WTC11 (cell line): ENCODE results near the gene EHMT1. TPM values are rescaled to one million over a fixed set of nuclear protein-coding genes. Genes with fewer than 3 reads are reported as not detected.
A peak's percentile ranks its signal among the peaks of the same experiment; 100 is the strongest.

Experiments
- ATAC-seq: fragments of 200-7000 bp; cut with Tn5 transposase; 2 replicates; pipeline ENCODE4 v1.10.0; 2021; ENCODE audit warnings: mild to moderate bottlenecking, moderate library complexity
- CTCF ChIA-PET: fragments of 300-600 bp; sonication (Branson Sonifier 250); formaldehyde crosslinking; loops from one replicate; lab custom pipeline; 2021; ENCODE audit warnings: antibody characterized with exemption; lab: Charles Lee
- POLR2A ChIA-PET: fragments of 350-600 bp; sonication (Branson Sonifier 250); formaldehyde crosslinking; loops from one replicate; lab custom pipeline; 2021; ENCODE audit warnings: antibody characterized with exemption; lab: Charles Lee
- DNase-seq: peaks from one replicate; pipeline ENCODE4 v3.0.0; 2021; ENCODE audit warnings: low spot score
- H3K27ac Mint-ChIP-seq: 2 replicates; pipeline ENCODE4 v1.8.0; 2021; ENCODE audit warnings: mixed read lengths
- H3K27me3 Mint-ChIP-seq: 2 replicates; pipeline ENCODE4 v1.8.0; 2021; ENCODE audit warnings: low read depth, mild to moderate bottlenecking, moderate library complexity, mixed read lengths
- H3K36me3 Mint-ChIP-seq: 2 replicates; pipeline ENCODE4 v1.8.0; 2021; ENCODE audit warnings: mixed read lengths
- H3K4me1 Mint-ChIP-seq: 2 replicates; pipeline ENCODE4 v1.8.0; 2022; ENCODE audit warnings: mixed read lengths
- H3K4me3 Mint-ChIP-seq: 2 replicates; pipeline ENCODE4 v1.8.0; 2021; ENCODE audit warnings: mild to moderate bottlenecking, moderate library complexity, mixed read lengths
- H3K9me3 Mint-ChIP-seq: 2 replicates; pipeline ENCODE4 v1.8.0; 2021; ENCODE audit warnings: mixed read lengths
- CREB1 ChIP-seq: sonication (generic); formaldehyde crosslinking; IDR thresholded peaks from 2 replicates; pipeline ENCODE4 v1.8.0; 2023; ENCODE audit warnings: mild to moderate bottlenecking, missing genetic modification reagents
- FOXP1 ChIP-seq: sonication (generic); formaldehyde crosslinking; IDR thresholded peaks from 2 replicates; pipeline ENCODE4 v1.8.0; 2022; ENCODE audit warnings: missing genetic modification reagents, mild to moderate bottlenecking, moderate library complexity, borderline replicate concordance
- FOXP4 ChIP-seq: sonication (generic); formaldehyde crosslinking; IDR thresholded peaks from 2 replicates; pipeline ENCODE4 v1.8.0; 2022; ENCODE audit warnings: mild to moderate bottlenecking, missing genetic modification reagents
- GABPB1 ChIP-seq: sonication (generic); formaldehyde crosslinking; IDR thresholded peaks from 2 replicates; pipeline ENCODE4 v1.8.1; 2023; ENCODE audit warnings: mild to moderate bottlenecking, missing genetic modification reagents
- GTF2I ChIP-seq: fragments of 250-450 bp; sonication (Bioruptor Pico); conservative IDR thresholded peaks from 2 replicates; pipeline ENCODE4 v1.4.0; 2021; ENCODE audit warnings: mild to moderate bottlenecking
- HMGA2 ChIP-seq: fragments of 250-450 bp; sonication (Bioruptor Pico); IDR thresholded peaks from 2 replicates; pipeline ENCODE4 v1.4.0; 2021; ENCODE audit warnings: mild to moderate bottlenecking, moderate library complexity
- MLX ChIP-seq: sonication (generic); formaldehyde crosslinking; IDR thresholded peaks from 2 replicates; pipeline ENCODE4 v1.8.1; 2023; ENCODE audit warnings: mild to moderate bottlenecking, missing genetic modification reagents, moderate library complexity
- MYBL2 ChIP-seq: sonication (generic); formaldehyde crosslinking; IDR thresholded peaks from 2 replicates; pipeline ENCODE4 v1.8.1; 2023; ENCODE audit warnings: mild to moderate bottlenecking, moderate library complexity, missing genetic modification reagents
- NFATC4 ChIP-seq: fragments of 250-450 bp; sonication (Bioruptor Pico); IDR thresholded peaks from 2 replicates; pipeline ENCODE4 v1.9.0; 2021; ENCODE audit warnings: mild to moderate bottlenecking
- NFYB ChIP-seq: sonication (generic); formaldehyde crosslinking; conservative IDR thresholded peaks from 2 replicates; pipeline ENCODE4 v1.8.0; 2022; ENCODE audit warnings: low read depth, missing genetic modification reagents
- NR2C2 ChIP-seq: sonication (generic); formaldehyde crosslinking; IDR thresholded peaks from 2 replicates; pipeline ENCODE4 v1.8.0; 2022; ENCODE audit warnings: mild to moderate bottlenecking, missing genetic modification reagents
- OVOL2 ChIP-seq: fragments of 250-450 bp; sonication (Bioruptor Pico); IDR thresholded peaks from 2 replicates; pipeline ENCODE4 v1.9.0; 2021; ENCODE audit warnings: mild to moderate bottlenecking, borderline replicate concordance
- PRRX2 ChIP-seq: fragments of 250-450 bp; sonication (Bioruptor Pico); IDR thresholded peaks from 2 replicates; pipeline ENCODE4 v1.8.0; 2021; ENCODE audit warnings: mild to moderate bottlenecking
- SMAD3 ChIP-seq: sonication (generic); formaldehyde crosslinking; IDR thresholded peaks from 2 replicates; pipeline ENCODE4 v1.8.0; 2022; ENCODE audit warnings: missing genetic modification reagents, mild to moderate bottlenecking, borderline replicate concordance
- SMAD4 ChIP-seq: sonication (generic); formaldehyde crosslinking; IDR thresholded peaks from 2 replicates; pipeline ENCODE4 v1.8.0; 2022; ENCODE audit warnings: mild to moderate bottlenecking, missing genetic modification reagents
- STAT6 ChIP-seq: sonication (generic); formaldehyde crosslinking; conservative IDR thresholded peaks from 2 replicates; pipeline ENCODE4 v1.8.1; 2023; ENCODE audit warnings: mild to moderate bottlenecking, low read depth, missing genetic modification reagents, moderate library complexity
- TEAD1 ChIP-seq: sonication (generic); formaldehyde crosslinking; IDR thresholded peaks from 2 replicates; pipeline ENCODE4 v1.8.0; 2022; ENCODE audit warnings: mild to moderate bottlenecking, missing genetic modification reagents
- USF2 ChIP-seq: sonication (generic); formaldehyde crosslinking; IDR thresholded peaks from 2 replicates; pipeline ENCODE4 v1.8.1; 2023; ENCODE audit warnings: mild to moderate bottlenecking, missing genetic modification reagents, moderate library complexity
- ZNF121 ChIP-seq: sonication (generic); formaldehyde crosslinking; IDR thresholded peaks from 2 replicates; pipeline ENCODE4 v1.8.0; 2023; ENCODE audit warnings: missing genetic modification reagents
- ZNF138 ChIP-seq: sonication (generic); formaldehyde crosslinking; conservative IDR thresholded peaks from 2 replicates; pipeline ENCODE4 v1.8.1; 2022; ENCODE audit warnings: mild to moderate bottlenecking, moderate library complexity, missing genetic modification reagents
- ZNF281 ChIP-seq: sonication (generic); formaldehyde crosslinking; IDR thresholded peaks from 2 replicates; pipeline ENCODE4 v1.8.0; 2023; ENCODE audit warnings: mild to moderate bottlenecking, missing genetic modification reagents
- ZNF317 ChIP-seq: sonication (generic); formaldehyde crosslinking; IDR thresholded peaks from 2 replicates; pipeline ENCODE4 v1.8.1; 2023; ENCODE audit warnings: low read depth, mild to moderate bottlenecking, moderate library complexity, missing genetic modification reagents, borderline replicate concordance
- total RNA-seq: library from RNA; stranded (reverse); gene quantifications from 3 replicates; pipeline ENCODE4 v1.2.3, GENCODE V29; 2021

Gene EHMT1
- total RNA-seq, 1 experiment from 2014 or later, result 170 TPM

GRCh38 chr9:137575364-137575715 is 43.5 kb upstream of the EHMT1 start (continued):
- TF ChIP-seq ZNF317 (CRISPR knock-in tag), result no peak
- TF ChIP-seq FOXP1 (CRISPR knock-in tag), result no peak
- TF ChIP-seq GTF2I (CRISPR knock-in tag), result no peak
- TF ChIP-seq PRRX2, result no peak
- TF ChIP-seq STAT6 (CRISPR knock-in tag), result no peak
- no peak for TF ChIP-seq ZNF281 (CRISPR knock-in tag)
- no peak for TF ChIP-seq MLX (CRISPR knock-in tag)

- POLR2A ChIA-PET, result no interaction called here
- no peak for DNase-seq
- peaks cover 25% of the 10 kb centered on the region for H3K4me1 Mint-ChIP-seq
- TF ChIP-seq ZNF121 (no peak), SMAD4 (CRISPR knock-in tag) (no peak), ZNF138 (CRISPR knock-in tag) (no peak), OVOL2 (CRISPR knock-in tag) (no peak), MYBL2 (no peak), TEAD1 (CRISPR knock-in tag) (no peak), SMAD3 (no peak), USF2 (CRISPR knock-in tag) (no peak), PRRX2 (no peak), GABPB1 (no peak), FOXP4 (CRISPR knock-in tag) (no peak), NFATC4 (no peak), CREB1 (CRISPR knock-in tag) (no peak), GTF2I (CRISPR knock-in tag) (no peak), NFYB (CRISPR knock-in tag) (no peak), HMGA2 (no peak), NR2C2 (CRISPR knock-in tag) (no peak)
- TF ChIP-seq, all 79 proteins: peak for 0
- ATAC-seq, result no peak
- H3K9me3 Mint-ChIP-seq, result no peaks in the 10 kb centered on the region
- peaks cover 39% of the 10 kb centered on the region for H3K36me3 Mint-ChIP-seq
- no peak overlapping the region for H3K4me3 Mint-ChIP-seq
- CTCF ChIA-PET, result interaction anchor here (1.7 kb wide), 1 partner anchor 15 kb away, joined by 4 read pairs; the partner anchor contains the start of gene ZMYND19
- peak overlapping the region; percentile 68 for H3K27ac Mint-ChIP-seq
- H3K27me3 Mint-ChIP-seq, result no peaks in the 10 kb centered on the region
Measured at GRCh38 chr9:137575716-137576411, 42.9 kb upstream of the EHMT1 start.
